NCI-H510A treated with DMSO at 0.1 percent for 48 hours (cell line): ENCODE measurements around the gene TRMT61A.
"Not testable (repeated sequence)": the region's sequence is repeated elsewhere in the genome, so short reads cannot be mapped to it uniquely, and the experiment has no call there.

ENCODE experiments used
- DNase-seq: peaks from one replicate; lab custom pipeline; 2025; lab: John Stamatoyannopoulos, UW

TRMT61A gene

GRCh38 chr14:103508521-103509329 is 20.3 kb upstream of the TRMT61A start:
- DNase-seq: no peak

DNA sequence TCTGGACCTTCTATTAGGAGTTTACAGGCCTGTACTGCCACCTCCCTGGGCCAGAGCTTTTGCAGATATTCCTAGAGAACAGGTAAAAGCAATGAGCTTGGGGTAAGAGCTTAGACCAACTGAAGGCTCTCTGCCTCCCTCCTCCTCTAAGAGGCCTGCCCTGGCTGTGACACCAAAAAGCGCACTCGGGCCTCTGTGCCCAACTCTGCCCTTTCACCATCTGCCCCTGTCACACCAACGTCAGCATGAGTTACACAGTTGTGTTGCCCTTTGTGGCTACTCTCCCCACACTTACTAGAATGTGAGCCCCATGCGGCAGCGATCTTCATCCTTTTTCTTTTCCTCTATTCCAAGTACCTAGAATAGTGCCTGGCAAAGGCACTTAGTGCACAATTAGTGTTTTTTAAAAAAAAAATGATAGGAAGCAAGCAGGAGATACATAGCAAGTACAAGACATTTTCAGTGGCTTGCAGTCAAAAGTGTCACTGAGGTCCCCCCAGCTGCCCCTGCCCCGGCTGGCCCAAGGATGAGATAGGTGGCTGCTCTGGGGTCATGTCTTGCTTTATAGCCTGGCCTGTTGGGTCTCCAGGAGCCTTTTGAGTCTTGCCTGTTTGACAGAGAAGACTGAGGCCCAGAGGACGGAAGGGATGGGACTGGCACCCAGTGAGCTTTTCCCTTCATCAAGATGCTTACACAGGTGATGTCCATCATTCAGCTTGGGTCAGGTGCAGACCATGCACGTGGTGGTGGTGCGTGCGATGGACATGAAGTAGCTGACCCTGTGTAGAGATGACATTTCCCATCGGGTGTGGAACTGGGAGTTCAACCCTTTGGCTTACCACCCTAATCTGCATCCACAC is 18.9 kb upstream of the TRMT61A start:
- DNase-seq: no peak

GRCh38 chr14:103510724-103511693 is 18.0 kb upstream of the TRMT61A start:
- no peak for DNase-seq

- DNase-seq: not testable (repeated sequence)
Measured at GRCh38 chr14:103512180-103512579, 16.8 kb upstream of the TRMT61A start.

- peak; percentile 34 for DNase-seq
Measured at GRCh38 chr14:103512701-103513611, 16.0 kb upstream of the TRMT61A start.

- DNase-seq: no peak
Measured at GRCh38 chr14:103514596-103515421, 14.2 kb upstream of the TRMT61A start.

DNA sequence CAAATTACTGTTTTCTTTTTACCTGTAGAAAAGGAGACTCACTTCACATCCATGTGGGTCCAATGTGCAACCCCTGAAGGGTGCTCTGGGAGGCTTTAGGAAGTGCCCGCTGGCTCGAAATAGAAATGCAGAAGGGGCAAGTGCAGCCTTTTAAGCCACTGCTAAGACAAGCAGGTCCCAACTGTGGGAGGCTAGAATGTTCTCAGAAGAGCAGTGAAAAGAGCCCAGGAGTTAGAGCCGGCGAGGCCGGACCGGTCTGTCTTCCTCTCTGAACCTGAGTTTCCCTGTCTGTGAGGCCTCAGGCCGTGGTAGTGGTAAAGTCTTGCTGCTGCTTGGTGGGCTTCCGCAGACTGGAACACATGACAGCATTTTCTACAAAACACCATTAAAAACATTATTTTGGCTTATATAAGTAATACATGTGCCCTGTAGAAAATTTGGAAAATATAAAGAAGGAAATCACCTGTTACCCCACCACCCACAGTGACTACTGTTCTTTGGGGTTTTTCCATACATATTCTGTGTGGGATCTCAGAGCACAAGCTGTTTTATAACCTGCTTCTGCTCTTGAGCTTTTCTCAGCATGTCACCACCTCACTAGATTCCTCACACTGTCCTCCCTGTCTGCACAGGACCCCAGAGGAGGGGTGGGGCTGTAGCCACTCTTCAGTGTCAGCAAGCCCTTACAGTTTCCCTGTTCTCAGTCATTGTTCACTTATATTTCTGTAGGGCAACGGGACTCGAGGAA is 12.4 kb upstream of the TRMT61A start:
- DNase-seq: no peak

DNA sequence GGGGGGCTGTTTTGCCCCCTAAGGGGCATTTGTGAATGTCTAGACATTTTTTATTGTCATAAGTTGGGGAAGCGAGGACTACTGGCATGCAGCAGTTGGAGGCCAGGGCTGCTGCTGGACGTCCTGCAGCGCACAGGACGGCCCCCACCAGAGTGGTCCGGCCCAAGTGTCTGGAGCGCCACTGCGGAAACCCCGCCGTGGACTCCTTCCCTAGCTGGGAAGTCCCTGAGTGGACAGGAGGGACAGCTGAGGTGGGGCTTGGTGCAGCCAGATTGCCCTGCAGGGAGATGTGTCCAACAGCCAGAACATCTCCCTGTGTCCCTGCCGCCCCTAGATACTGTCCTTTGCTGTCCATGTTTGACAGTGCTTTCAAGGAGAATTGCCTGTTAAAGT is 11.8 kb upstream of the TRMT61A start:
- DNase-seq: no peak

DNA sequence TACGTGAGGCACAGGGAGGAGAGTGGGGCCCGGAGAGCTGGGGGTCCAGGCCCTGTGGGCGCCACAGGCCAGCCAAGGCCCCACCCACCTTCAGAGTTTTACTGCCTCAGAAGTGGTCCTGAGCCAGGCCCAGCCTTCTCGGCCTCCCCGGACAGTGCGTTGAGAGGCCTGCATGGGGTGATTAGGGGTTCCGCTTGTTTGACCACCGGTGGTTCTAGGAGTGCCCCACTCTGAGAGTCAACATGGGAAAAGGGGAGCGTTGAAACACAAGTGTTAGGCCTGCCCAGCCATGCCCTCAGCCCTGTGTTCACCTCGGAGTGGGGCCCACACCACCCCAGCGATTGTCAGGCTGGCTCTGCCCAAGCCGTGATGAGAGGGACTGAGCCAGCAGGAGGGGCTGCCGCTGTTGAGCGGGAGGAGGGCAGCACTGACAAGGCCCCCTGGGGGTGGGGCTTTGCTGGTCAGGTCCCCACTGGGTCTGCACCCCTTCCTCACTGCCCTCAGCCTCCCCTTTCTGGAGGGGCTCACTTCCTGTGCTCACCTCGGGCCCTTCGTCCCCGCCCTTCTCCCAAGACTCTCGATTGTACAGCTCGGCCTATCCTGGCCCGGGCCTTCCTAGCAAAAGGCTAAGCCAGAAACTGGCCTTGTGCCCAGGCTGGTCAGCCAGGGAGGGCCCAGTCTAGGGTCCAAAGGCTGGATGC is 11.1 kb upstream of the TRMT61A start:
- no peak for DNase-seq

DNA sequence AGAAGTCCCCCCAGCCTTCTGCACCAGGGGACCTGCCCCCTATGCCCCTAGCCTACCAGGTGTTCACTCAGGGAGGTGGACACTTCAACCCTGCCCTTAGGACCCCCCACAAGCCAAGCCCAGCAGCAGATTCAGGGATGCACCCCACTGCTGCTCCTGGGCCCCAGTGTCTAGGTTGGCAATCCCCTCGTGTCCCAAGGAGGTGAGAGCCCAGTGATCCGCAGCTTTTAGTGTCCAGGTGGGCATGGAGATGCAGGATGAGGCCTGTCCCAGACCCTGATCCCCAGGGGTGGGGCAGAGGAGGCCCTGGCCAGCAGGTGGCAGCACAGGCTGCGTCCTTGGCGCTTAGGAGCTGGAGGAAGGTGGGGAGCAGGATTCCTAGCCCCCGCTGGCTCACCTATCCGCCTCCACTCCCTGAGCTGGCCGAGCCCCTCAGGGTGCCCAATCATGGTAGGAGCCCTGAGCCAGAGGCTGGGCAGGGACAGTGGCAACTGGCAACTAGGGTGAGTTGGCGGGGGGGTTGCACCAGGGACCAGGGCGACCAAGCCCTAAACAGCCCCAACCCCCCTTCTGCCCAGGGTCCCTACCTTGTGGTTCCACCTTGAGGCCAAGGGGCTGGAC is 10.5 kb upstream of the TRMT61A start:
- DNase-seq: peak; percentile 22

- DNase-seq: no peak
Measured at GRCh38 chr14:103519043-103519836, 9.8 kb upstream of the TRMT61A start.

DNA sequence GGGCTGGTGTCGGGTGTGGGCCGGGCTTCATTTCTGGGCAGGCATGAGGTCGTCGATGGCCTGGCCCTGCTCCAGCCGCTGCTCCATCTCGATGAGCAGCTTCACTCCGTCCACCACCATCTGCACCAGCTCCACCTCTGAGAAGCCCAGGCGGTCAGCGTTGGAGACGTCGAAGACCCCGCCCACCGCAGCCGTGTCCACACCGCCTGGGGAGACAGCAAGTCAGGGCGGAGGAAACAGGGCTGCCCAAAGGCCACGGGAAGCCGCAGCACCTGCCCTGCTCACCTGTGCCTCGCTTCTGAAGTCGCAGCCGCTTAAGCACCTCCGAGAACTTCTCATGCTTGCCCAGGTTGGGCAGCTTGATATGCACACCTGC is 9.2 kb upstream of the TRMT61A start:
- DNase-seq: peak; percentile 74

DNA sequence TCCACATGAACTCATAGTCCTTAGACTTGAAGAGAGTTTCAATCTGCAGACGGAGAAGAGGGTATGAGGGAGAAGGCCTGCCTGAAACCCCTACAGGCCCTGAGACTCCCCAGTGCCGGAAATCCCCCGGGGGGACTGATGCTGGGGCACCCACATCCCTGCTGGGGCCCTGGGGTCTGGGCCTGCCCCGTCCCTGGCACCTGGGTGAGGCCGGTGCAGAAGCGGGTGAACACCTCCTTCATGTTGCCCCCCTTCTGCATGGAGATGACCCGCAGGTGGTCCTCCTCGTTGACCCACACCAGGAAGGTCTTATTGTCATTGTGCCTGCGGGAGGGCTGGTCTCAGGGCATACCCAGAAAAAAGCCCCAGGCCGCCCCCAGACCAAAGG is 8.7 kb upstream of the TRMT61A start:
- no peak for DNase-seq

DNA sequence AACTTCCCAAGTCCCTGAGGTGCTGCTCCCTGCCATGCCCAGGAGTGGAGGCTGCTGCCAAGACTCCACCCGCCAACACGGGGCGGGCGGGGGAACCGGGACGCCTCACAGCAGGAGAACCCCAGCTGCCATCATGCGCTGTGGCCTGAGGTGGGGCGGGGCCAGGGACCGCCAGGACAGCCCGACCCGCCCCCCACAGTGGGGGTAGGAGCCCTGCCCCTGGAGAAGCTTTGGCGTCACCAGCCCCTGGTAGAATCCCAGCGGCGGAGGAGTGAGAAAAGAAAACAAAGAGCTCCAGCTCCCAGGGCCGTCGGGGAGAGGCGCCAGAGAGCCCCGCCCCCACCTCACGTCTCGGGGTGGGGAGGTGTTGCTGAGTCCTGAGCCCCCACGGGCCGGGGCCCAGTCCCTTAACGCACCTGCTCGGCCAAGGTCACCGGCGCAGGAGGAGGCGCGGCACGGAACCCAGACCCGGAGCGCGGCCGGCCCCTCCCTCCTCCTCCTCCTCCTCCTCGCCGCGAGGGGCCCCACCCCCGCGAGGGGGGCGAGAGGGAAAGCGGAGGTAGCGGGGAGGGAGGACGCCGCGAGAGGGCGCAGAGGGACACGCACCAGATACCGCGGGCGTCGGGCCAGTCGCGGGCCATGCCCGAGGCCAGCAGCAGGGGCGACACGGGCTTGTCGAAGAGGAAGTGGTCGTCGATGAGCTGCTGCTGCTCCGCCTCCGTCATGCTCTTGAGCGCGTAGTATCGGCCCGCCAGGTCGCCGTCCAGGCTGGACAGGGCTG is 8.1 kb upstream of the TRMT61A start:
- peak; percentile 84 for DNase-seq

DNA sequence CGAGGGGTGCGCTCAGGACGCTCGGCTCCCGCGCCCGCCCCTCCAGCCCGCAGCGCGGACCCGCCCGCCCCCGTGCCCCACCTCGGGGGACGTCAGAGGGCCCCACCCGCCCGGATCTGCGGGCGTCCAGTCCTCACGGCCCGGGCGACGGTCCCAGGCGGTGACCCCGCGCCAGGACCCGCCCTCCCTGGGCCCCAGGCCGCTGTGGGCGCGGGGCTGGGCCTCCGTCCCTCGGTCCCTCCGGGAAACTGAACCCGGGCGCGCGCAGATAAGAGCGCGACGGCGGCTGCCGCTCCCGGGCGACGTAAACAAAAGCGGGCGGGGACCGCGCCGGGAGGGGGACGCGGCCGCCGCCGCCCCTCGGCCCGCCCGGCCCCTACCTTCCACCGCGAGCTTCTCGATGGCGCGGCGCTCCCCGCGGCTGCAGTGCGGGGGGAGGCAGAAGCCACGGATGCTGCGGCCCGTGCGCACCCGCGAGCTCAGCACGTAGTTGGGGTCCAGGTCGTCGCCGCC is 7.5 kb upstream of the TRMT61A start:
- peak; percentile 39 for DNase-seq

- peak; percentile 4 for DNase-seq
Measured at GRCh38 chr14:103521951-103522563, 6.9 kb upstream of the TRMT61A start.
